HL-60 (cell line): ENCODE results near the gene MFAP2.
"Not testable (repeated sequence)": the region's sequence is repeated elsewhere in the genome, so short reads cannot be mapped to it uniquely, and the experiment has no call there.

ENCODE experiments used
- POLR2AphosphoS5 ChIP-seq: IDR thresholded peaks from 2 replicates; pipeline ENCODE4 v1.6.1; 2012; ENCODE audit warnings: low read depth
- REST ChIP-seq: IDR thresholded peaks from 2 replicates; pipeline ENCODE4 v1.6.1; 2012; ENCODE audit warnings: low read depth; ENCODE audit not compliant: insufficient replicate concordance
- TF ChIP-seq, protein P1 (sequence below): IDR thresholded peaks from one replicate; pipeline ENCODE4 v1.5.1; 2011; ENCODE audit warnings: low read length, control low read depth, inconsistent platforms; ENCODE audit not compliant: insufficient read depth

DNA sequence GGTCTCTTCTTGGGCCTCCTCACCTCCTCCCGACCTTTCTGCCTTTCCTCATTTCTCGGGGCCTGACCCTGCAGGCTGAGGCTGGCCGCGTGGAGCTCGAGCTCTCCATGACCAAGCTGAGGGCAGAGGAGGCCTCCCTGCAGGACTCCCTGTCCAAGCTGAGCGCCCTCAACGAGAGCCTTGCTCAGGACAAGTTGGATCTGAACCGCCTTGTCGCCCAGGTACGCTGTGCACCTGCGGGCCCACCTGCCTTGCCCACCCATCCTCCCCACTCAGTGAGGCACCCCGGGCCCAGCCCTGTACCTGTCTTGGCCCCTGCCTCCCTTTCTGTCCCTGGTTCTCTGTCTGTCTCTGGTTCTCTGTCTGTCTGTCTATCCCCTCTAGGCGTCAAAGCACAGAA is 34.2 kb downstream of the MFAP2 start:
- TF ChIP-seq, protein P1, sequence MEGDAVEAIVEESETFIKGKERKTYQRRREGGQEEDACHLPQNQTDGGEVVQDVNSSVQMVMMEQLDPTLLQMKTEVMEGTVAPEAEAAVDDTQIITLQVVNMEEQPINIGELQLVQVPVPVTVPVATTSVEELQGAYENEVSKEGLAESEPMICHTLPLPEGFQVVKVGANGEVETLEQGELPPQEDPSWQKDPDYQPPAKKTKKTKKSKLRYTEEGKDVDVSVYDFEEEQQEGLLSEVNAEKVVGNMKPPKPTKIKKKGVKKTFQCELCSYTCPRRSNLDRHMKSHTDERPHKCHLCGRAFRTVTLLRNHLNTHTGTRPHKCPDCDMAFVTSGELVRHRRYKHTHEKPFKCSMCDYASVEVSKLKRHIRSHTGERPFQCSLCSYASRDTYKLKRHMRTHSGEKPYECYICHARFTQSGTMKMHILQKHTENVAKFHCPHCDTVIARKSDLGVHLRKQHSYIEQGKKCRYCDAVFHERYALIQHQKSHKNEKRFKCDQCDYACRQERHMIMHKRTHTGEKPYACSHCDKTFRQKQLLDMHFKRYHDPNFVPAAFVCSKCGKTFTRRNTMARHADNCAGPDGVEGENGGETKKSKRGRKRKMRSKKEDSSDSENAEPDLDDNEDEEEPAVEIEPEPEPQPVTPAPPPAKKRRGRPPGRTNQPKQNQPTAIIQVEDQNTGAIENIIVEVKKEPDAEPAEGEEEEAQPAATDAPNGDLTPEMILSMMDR: not testable (repeated sequence)
- TF ChIP-seq POLR2AphosphoS5, REST: not testable (repeated sequence)
